Smooth muscle cell (in vitro differentiated cells): ENCODE data around the gene ZNF134. TPM values are rescaled to one million over a fixed set of nuclear protein-coding genes. Genes with fewer than 3 reads are reported as not detected.
A peak's percentile ranks its signal among the peaks of the same experiment; 100 is the strongest.

Experiments used
- DNase-seq: peaks from one replicate; lab custom pipeline; 2025; ENCODE audit not compliant: unreplicated experiment; lab: John Stamatoyannopoulos, UW
- H2AFZ ChIP-seq: fragments of 200-600 bp; sonication (generic); 2 replicates; pipeline ENCODE4 v1.6.0; 2016; ENCODE audit warnings: antibody characterized with exemption, low read depth, mild to moderate bottlenecking
- H3F3A ChIP-seq: fragments of 200-600 bp; sonication (generic); 2 replicates; pipeline ENCODE4 v1.6.0; 2017; ENCODE audit warnings: antibody characterized with exemption, low read depth
- H3K27ac ChIP-seq: fragments of 200-600 bp; sonication (generic); 2 replicates; pipeline ENCODE4 v1.5.1; 2016; ENCODE audit warnings: low read depth, mild to moderate bottlenecking
- H3K27me3 ChIP-seq: fragments of 200-600 bp; sonication (generic); 2 replicates; pipeline ENCODE4 v1.6.1; 2016; ENCODE audit warnings: low read depth, mild to moderate bottlenecking
- H3K36me3 ChIP-seq: fragments of 200-600 bp; sonication (generic); 2 replicates; pipeline ENCODE4 v1.5.1; 2016; ENCODE audit warnings: low read depth
- H3K4me1 ChIP-seq: fragments of 200-600 bp; sonication (generic); 2 replicates; pipeline ENCODE4 v1.5.1; 2016; ENCODE audit warnings: low read depth
- H3K4me2 ChIP-seq: fragments of 200-600 bp; sonication (generic); 2 replicates; pipeline ENCODE4 v1.6.0; 2016; ENCODE audit warnings: mild to moderate bottlenecking
- H3K4me3 ChIP-seq: fragments of 200-600 bp; sonication (generic); 2 replicates; pipeline ENCODE4 v1.5.1; 2016; ENCODE audit warnings: mild to moderate bottlenecking
- H3K79me2 ChIP-seq: fragments of 200-600 bp; sonication (generic); 2 replicates; pipeline ENCODE4 v1.6.0; 2016; ENCODE audit warnings: low read depth, mild to moderate bottlenecking
- H3K9ac ChIP-seq: fragments of 200-600 bp; sonication (generic); 2 replicates; pipeline ENCODE4 v1.6.0; 2016; ENCODE audit warnings: low read depth
- H3K9me3 ChIP-seq: fragments of 200-600 bp; sonication (generic); replicated peaks from 2 replicates; pipeline ENCODE4 v1.5.1; 2016; ENCODE audit warnings: low read depth
- H4K20me1 ChIP-seq: fragments of 200-600 bp; sonication (generic); 2 replicates; pipeline ENCODE4 v1.6.0; 2016; ENCODE audit warnings: low read depth
- CTCF ChIP-seq: fragments of 200-600 bp; sonication (generic); IDR thresholded peaks from 2 replicates; pipeline ENCODE4 v1.5.1; 2017; ENCODE audit warnings: borderline replicate concordance, mild to moderate bottlenecking, antibody characterized with exemption; ENCODE audit not compliant: insufficient read depth, poor library complexity, severe bottlenecking
- WGBS: methylation state at CpG from one replicate; pipeline ENCODE4 v1.1.7; 2016; ENCODE audit warnings: low lambda C conversion rate; 5-methylcytosine and 5-hydroxymethylcytosine counted together
- polyA plus RNA-seq: library from polyadenylated mRNA; unstranded; fragments of >200 nt; fragmentation: Nextera tagmentation; extraction: Ambion mirVana; gene quantifications from 2 replicates; pipeline ENCODE4 v1.2.1, GENCODE V29; 2016
- total RNA-seq: library from RNA; depleted of rRNA; stranded (reverse); fragments of >200 nt; gene quantifications from 2 replicates; pipeline ENCODE4 v1.2.3, GENCODE V29; 2014

ZNF134 gene
- total and polyA plus RNA-seq, 2 experiments from 2014 or later = 7.0 to 27.6 TPM

GRCh38 chr19:57583104-57583520, 30.9 kb upstream of the ZNF134 start:
- no peaks in the 10 kb centered on the region for H3K27me3 ChIP-seq
- no peak for DNase-seq
- no peaks in the 10 kb centered on the region for H4K20me1 ChIP-seq
- H3F3A ChIP-seq = no peaks in the 10 kb centered on the region
- no peak for TF ChIP-seq CTCF
- H3K9me3 ChIP-seq = peaks cover 3% of the 10 kb centered on the region
- 67% methylated on average over 21 of the region's 21 CpGs for WGBS
- H3K9ac ChIP-seq = no peak overlapping the region
- H3K36me3 ChIP-seq = no peaks in the 10 kb centered on the region
- no peak overlapping the region for H3K27ac ChIP-seq
- peak overlapping the region; percentile 92 for H2AFZ ChIP-seq
- H3K4me2 ChIP-seq = peak overlapping the region; percentile 95
- peaks cover 7% of the 10 kb centered on the region for H3K79me2 ChIP-seq
- H3K4me1 ChIP-seq = no peaks in the 10 kb centered on the region
- H3K4me3 ChIP-seq = peak overlapping the region; percentile 80

GRCh38 chr19:57583521-57584416, 30.3 kb upstream of the ZNF134 start, which contains the start of gene ZIK1:
ZIK1 (plus strand) TSS chr19:57584145; CDS start chr19:57584357, 212 bp downstream.
- Histone ChIP-seq H3K27me3 (no peaks in the 10 kb centered on the region), H3K27ac (no peak within 1 kb of the TSS), H2AFZ (peak within 1 kb of the TSS; percentile 92), H3K36me3 (peaks cover 6% of the 10 kb centered on the region), H3K4me3 (peak within 1 kb of the TSS; percentile 80), H3K4me2 (peak within 1 kb of the TSS; percentile 95), H3K9ac (peak within 1 kb of the TSS; percentile 48), H3K9me3 (peaks cover 3% of the 10 kb centered on the region), H3F3A (no peaks in the 10 kb centered on the region), H3K4me1 (no peaks in the 10 kb centered on the region), H3K79me2 (peaks cover 3% of the 10 kb centered on the region), H4K20me1 (no peaks in the 10 kb centered on the region)
- WGBS = 3% methylated on average over 75 of the region's 76 CpGs
- TF ChIP-seq CTCF = no peak
- peak; percentile 22 for DNase-seq

GRCh38 chr19:57587529-57587928, 26.5 kb upstream of the ZNF134 start:
- H3K79me2 ChIP-seq = peaks cover 3% of the 10 kb centered on the region
- H2AFZ ChIP-seq = no peak overlapping the region
- H4K20me1 ChIP-seq = no peaks in the 10 kb centered on the region
- no peak overlapping the region for H3K27ac ChIP-seq
- no peak overlapping the region for H3K4me3 ChIP-seq
- peaks cover 36% of the 10 kb centered on the region for H3K36me3 ChIP-seq
- H3K9ac ChIP-seq = no peak overlapping the region
- H3K4me1 ChIP-seq = no peaks in the 10 kb centered on the region
- no peaks in the 10 kb centered on the region for H3F3A ChIP-seq
- DNase-seq = no peak
- peaks cover 23% of the 10 kb centered on the region for H3K9me3 ChIP-seq
- no peak for TF ChIP-seq CTCF
- H3K27me3 ChIP-seq = no peaks in the 10 kb centered on the region
- no peak overlapping the region for H3K4me2 ChIP-seq
- 97% methylated on average over 1 of the region's 1 CpG for WGBS

- no peak for TF ChIP-seq CTCF
- Histone ChIP-seq H3K27me3 (no peaks in the 10 kb centered on the region), H3K9ac (no peak overlapping the region), H3K27ac (no peak overlapping the region), H4K20me1 (no peaks in the 10 kb centered on the region), H3K36me3 (no peaks in the 10 kb centered on the region), H3F3A (no peaks in the 10 kb centered on the region), H2AFZ (peak overlapping the region; percentile 93), H3K4me1 (peaks cover 4% of the 10 kb centered on the region), H3K4me3 (peak overlapping the region; percentile 78), H3K9me3 (no peaks in the 10 kb centered on the region), H3K79me2 (no peaks in the 10 kb centered on the region), H3K4me2 (peak overlapping the region; percentile 88)
- DNase-seq = no peak
- WGBS = 63% methylated on average over 8 of the region's 8 CpGs
These were observed 14.7 kb upstream of the ZNF134 start for GRCh38 chr19:57599377-57599760.
